Measurements from ENCODE around the gene KCP. TPM values are rescaled to one million over a fixed set of nuclear protein-coding genes. Genes with fewer than 3 reads are reported as not detected.

The KCP gene
- polyA plus RNA-seq, 1 of the 3 experiments (the other 2 are of a cell fraction): not detected

DNA sequence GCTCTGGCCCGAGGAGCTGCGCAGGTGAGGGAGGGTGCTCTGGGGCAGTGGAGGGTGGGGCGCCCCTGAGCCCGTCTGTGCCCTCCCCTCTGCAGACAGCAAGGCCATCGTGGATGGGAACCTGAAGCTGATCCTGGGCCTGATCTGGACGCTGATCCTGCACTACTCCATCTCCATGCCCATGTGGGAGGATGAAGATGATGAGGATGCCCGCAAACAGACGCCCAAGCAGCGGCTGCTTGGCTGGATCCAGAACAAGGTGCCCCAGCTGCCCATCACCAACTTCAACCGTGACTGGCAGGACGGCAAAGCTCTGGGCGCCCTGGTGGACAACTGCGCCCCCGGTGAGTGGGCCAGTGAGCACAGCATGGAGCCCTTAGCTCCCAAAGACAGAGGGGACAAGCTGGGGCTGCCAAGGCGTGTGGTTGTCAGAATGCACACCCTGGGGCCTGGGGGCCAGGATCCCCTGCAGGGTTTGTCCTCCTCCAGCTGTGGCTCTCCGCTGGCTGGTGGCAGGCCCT lies 75.2 kb downstream of the KCP start:
- Histone ChIP-seq H4K20me1 (ENCODE audit: insufficient read depth) (peaks cover 86% of the 10 kb centered on the region), H3K27me3 (ENCODE audit: insufficient read depth) (no peaks in the 10 kb centered on the region), H3K4me2 (0 out of 2 replicates have a peak overlapping the region, but pooled peaks have one; percentile 0), H2AFZ (ENCODE audit: low read depth) (no peak overlapping the region), H3K9me2 (no peaks in the 10 kb centered on the region), H3K4me1 (ENCODE audit: control insufficient read depth in 1 of 2, insufficient read depth in 2 of 2, low read depth in 1 of 2, low read length in 1 of 2) (peaks cover 19 to 30% of the 10 kb centered on the region in 2 experiments; a peak in 3 of 4 replicates), H3K27ac (ENCODE audit: low read depth in 2 of 2, low read length in 1 of 2) (peak overlapping the region in 1 of 2 experiments; percentile 85; a peak in 1 of 4 replicates), H3K4me3 (ENCODE audit: low read depth in 2 of 2, low read length in 1 of 2) (no peak overlapping the region), H3K79me2 (ENCODE audit: insufficient read depth) (peaks cover 79% of the 10 kb centered on the region), H3K36me3 (replicated peaks in 1 of 2; ENCODE audit: control insufficient read depth in 1 of 2, insufficient read depth in 2 of 2, low read length in 1 of 2) (peaks cover 50 to 53% of the 10 kb centered on the region in 2 experiments), H3K9ac (no peak overlapping the region), H3F3A (replicated peaks; ENCODE audit: insufficient read depth) (peaks cover 18% of the 10 kb centered on the region), H3K9me3 (no peaks in the 10 kb centered on the region)
- TF ChIP-seq FOXM1 (IDR thresholded peaks at IDR 0.05; ENCODE audit: low read depth) (no peak), CHD2 (IDR thresholded peaks at IDR 0.05; ENCODE audit: low read length, partially characterized antibody) (no peak), SMC3 (IDR thresholded peaks at IDR 0.05; ENCODE audit: low read depth, low read length) (no peak), JUND (IDR thresholded peaks at IDR 0.05) (no peak), GATA2 (CRISPR knock-in tag; IDR thresholded peaks at IDR 0.05) (no peak), FOSL2 (IDR thresholded peaks at IDR 0.05; ENCODE audit: borderline replicate concordance, low read depth) (no peak), EP300 (IDR thresholded peaks at IDR 0.05; ENCODE audit: borderline replicate concordance in 1 of 2, low read depth in 1 of 2, low read length in 1 of 2) (no peak), NRF1 (IDR thresholded peaks at IDR 0.05; ENCODE audit: low read depth, low read length) (no peak), MXI1 (IDR thresholded peaks at IDR 0.05; ENCODE audit: low read depth, low read length) (no peak), GABPA (IDR thresholded peaks at IDR 0.05; ENCODE audit: low read depth) (no peak), TEAD4 (IDR thresholded peaks at IDR 0.05; ENCODE audit: borderline replicate concordance, insufficient read depth) (no peak), ELF1 (IDR thresholded peaks at IDR 0.05) (no peak)
- TF ChIP-seq, protein P1, sequence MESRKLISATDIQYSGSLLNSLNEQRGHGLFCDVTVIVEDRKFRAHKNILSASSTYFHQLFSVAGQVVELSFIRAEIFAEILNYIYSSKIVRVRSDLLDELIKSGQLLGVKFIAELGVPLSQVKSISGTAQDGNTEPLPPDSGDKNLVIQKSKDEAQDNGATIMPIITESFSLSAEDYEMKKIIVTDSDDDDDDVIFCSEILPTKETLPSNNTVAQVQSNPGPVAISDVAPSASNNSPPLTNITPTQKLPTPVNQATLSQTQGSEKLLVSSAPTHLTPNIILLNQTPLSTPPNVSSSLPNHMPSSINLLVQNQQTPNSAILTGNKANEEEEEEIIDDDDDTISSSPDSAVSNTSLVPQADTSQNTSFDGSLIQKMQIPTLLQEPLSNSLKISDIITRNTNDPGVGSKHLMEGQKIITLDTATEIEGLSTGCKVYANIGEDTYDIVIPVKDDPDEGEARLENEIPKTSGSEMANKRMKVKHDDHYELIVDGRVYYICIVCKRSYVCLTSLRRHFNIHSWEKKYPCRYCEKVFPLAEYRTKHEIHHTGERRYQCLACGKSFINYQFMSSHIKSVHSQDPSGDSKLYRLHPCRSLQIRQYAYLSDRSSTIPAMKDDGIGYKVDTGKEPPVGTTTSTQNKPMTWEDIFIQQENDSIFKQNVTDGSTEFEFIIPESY (IDR thresholded peaks at IDR 0.05; ENCODE audit: borderline replicate concordance, low read depth): no peak
- TF ChIP-seq, protein P2, sequence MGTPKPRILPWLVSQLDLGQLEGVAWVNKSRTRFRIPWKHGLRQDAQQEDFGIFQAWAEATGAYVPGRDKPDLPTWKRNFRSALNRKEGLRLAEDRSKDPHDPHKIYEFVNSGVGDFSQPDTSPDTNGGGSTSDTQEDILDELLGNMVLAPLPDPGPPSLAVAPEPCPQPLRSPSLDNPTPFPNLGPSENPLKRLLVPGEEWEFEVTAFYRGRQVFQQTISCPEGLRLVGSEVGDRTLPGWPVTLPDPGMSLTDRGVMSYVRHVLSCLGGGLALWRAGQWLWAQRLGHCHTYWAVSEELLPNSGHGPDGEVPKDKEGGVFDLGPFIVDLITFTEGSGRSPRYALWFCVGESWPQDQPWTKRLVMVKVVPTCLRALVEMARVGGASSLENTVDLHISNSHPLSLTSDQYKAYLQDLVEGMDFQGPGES (IDR thresholded peaks at IDR 0.05; ENCODE audit: low read depth, low read length): no peak
- TF ChIP-seq, protein P3, sequence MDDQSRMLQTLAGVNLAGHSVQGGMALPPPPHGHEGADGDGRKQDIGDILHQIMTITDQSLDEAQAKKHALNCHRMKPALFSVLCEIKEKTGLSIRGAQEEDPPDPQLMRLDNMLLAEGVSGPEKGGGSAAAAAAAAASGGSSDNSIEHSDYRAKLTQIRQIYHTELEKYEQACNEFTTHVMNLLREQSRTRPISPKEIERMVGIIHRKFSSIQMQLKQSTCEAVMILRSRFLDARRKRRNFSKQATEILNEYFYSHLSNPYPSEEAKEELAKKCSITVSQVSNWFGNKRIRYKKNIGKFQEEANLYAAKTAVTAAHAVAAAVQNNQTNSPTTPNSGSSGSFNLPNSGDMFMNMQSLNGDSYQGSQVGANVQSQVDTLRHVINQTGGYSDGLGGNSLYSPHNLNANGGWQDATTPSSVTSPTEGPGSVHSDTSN (IDR thresholded peaks at IDR 0.05): no peak
- TF ChIP-seq, protein P4, sequence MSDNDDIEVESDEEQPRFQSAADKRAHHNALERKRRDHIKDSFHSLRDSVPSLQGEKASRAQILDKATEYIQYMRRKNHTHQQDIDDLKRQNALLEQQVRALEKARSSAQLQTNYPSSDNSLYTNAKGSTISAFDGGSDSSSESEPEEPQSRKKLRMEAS (IDR thresholded peaks at IDR 0.05; ENCODE audit: low read depth): no peak
- 93% methylated on average over 10 of the region's 16 CpGs for WGBS (ENCODE audit: low lambda C conversion rate)
- peak; percentile 39 for DNase-seq
- CTCF ChIA-PET: interaction anchor here (0.8 to 2.6 kb wide), 4 partner anchors 16 to 45 kb away, joined by 3 to 11 read pairs (median 6); partner anchors contain the start of gene ATP6V1F
- POLR2A ChIA-PET: no interaction called here

Measured in SK-N-SH (cell line).